Nucleus accumbens (tissue), 56 donors: ENCODE measurements around the gene CMKLR1.
A peak's percentile ranks its signal among the peaks of the same experiment; 100 is the strongest.

ENCODE experiments used
- DNase-seq, 56 donors: peaks; one replicate each; lab custom pipeline; 2025; lab: John Stamatoyannopoulos, UW

Gene CMKLR1, protein sequence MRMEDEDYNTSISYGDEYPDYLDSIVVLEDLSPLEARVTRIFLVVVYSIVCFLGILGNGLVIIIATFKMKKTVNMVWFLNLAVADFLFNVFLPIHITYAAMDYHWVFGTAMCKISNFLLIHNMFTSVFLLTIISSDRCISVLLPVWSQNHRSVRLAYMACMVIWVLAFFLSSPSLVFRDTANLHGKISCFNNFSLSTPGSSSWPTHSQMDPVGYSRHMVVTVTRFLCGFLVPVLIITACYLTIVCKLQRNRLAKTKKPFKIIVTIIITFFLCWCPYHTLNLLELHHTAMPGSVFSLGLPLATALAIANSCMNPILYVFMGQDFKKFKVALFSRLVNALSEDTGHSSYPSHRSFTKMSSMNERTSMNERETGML

DNA sequence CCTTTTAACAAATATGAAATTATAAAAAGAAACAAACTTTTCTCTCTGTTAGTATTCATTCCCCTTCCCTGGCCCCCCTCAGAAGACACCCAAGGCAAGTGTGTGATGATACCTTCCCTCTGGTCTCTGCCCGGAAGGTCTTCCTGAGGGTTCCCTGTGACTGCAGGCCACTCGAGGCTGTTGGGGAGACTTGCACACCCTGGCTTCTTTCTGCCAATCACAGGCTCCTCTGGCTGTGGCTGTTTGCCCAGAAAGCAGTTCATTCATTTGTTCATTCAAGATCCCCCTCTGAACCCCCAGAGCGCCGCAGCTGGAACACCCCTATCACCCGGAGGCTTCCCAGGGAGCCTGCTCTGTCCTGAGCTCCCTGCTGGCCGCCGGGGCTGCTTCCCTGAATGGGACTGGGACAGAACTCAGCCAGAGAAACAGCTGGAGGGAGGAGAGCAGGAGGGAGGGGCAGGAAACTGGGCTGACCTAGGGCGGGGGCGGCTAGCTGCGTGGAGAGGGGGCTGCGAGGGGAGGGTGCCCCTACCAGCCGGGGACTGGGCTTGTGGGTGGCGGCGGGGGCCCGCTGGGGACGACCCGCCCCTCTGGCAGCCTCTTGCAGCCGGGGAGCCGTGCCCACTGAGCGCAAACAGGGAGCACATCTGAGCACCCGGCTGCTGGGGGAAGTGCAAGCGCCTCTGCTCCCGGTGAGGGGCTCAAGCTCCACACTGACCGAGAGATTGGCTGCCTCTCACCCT lies at the start of gene CMKLR1:
Gene CMKLR1 (minus strand): TSS at position 397 of the 743 bp plus-strand sequence. CDS start 45,720 bp downstream, outside the sequence.
- peak in 17 of 56 donors; percentile 5 to 48 (median 19) for DNase-seq

- DNase-seq, result no peak
These were observed 48.7 kb upstream of the CMKLR1 start for GRCh38 chr12:108387771-108388170.

- DNase-seq, result no peak
These were observed 47.7 kb upstream of the CMKLR1 start for GRCh38 chr12:108386709-108387360.

DNA sequence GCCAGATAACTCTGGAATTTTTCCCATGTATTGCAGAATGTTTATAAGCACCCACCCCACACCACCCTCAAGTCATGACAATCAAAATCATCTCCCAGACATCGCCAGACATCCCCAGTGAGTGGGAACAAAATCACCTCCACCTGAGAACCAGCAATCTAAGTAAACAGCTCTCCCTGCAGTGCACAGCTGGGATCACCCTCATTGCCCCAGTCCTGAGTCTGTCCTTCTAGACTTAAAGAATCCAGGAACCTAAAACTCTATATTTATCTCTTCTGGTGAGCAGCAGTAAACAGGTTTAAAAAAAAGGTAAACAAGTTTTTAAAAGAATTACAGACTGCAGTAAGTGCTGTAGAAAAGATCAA lies 43.3 kb upstream of the CMKLR1 start:
- no peak for DNase-seq

GRCh38 chr12:108381787-108382436 lies 42.8 kb upstream of the CMKLR1 start:
- no peak for DNase-seq

GRCh38 chr12:108380382-108380781 lies 41.3 kb upstream of the CMKLR1 start:
- no peak for DNase-seq

- no peak for DNase-seq
These were observed 40.7 kb upstream of the CMKLR1 start for GRCh38 chr12:108379823-108380222.

DNA sequence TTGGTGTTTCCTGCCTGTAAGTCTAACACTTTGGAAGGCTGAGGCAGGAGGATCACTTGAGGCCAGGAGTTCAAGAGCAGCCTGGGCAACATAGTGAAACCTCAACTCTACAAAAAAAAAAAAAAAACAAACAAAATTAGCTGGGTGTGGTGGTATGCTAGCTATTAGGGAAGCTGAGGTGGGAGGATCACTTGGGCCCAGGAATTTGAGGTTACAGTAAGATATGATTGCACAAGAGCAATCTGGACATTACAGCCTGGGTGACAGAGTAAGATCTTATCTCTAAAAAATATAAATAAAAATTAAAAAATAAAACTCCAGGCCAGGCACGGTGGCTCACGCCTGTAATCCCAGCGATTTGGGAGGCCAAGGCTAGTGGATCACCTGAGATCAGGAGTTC lies 39.8 kb upstream of the CMKLR1 start:
- DNase-seq, result no peak

- no peak for DNase-seq
These were observed 38.1 kb upstream of the CMKLR1 start for GRCh38 chr12:108377260-108377659.

- DNase-seq, result no peak
These were observed 37.0 kb upstream of the CMKLR1 start for GRCh38 chr12:108375986-108376663.

- DNase-seq, result no peak
These were observed 35.6 kb upstream of the CMKLR1 start for GRCh38 chr12:108374596-108375320.

DNA sequence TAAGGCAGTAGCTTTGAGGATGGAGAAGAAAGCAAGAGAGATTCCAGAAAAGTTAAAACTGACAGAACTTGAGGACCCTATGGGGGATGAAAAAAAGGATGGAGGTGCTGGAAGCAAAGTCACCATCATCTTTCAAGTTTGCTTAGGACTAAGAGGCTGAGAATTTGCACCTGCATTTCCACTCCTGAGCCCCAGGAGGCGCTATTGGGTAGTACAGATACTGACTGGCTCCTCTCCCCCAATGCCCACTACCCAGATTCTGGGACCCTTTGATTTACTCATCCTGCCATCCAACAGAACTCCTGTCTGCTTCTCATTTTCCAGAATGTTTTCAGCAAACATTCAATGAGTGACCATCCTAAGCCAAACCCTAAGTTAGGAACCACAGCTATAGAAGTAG lies 34.0 kb upstream of the CMKLR1 start:
- DNase-seq, result no peak

- DNase-seq, result no peak
These were observed 32.8 kb upstream of the CMKLR1 start for GRCh38 chr12:108371801-108372344.

GRCh38 chr12:108370415-108370814 lies 31.3 kb upstream of the CMKLR1 start:
- DNase-seq, result no peak

DNA sequence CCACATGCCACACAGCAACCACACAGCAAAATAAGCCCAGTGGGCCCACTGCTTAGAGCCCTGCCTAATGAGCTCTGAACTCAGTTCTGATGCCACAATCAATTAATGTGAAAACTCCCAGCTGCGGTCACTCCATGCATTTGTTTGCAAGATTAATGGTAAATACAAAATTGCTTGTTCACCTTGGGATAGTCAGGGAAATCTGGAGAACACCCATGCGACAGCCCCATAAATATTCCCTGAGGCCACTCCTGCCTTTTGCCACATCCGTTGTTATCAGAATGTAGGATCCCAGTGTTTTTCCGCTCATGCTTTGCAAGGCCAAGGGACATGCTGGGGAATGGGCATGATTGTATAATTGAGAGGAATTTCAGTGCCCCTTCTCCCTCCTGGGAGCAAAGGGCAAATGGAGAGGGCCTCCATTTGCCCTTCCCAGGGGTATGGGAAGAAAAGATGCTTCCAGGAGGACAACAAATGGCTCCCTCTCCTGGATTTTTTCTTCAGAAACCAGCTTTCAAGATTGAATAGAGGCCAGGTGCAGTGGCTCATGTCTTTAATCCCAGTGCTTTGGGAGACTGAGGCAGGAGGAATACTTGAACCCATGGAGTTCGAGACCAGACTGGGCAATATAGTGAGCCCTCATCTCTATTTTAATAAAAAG lies 30.8 kb upstream of the CMKLR1 start:
- DNase-seq, result no peak

GRCh38 chr12:108368089-108368488 lies 29.0 kb upstream of the CMKLR1 start:
- no peak for DNase-seq

DNA sequence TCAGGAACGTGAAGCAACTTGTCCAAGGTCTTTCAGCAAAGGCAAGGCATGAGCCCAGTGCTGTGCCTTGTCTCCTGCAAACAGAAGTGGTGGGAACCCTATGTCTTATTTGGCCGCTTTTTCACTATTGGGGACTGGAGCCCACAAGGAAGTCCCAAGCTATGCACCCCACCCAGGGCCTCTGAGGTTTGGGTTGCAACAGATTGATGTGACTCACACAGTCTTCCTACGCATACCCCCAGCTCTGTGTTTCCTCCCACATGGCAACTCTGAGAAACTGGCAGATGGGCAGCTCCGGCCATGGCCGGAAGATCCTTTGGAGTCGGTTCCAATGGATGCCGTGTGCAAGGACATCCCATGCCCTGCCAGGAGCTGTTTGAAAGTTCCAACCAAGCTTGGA lies 28.3 kb upstream of the CMKLR1 start:
- DNase-seq, result peak in 1 of 56 donors; percentile 7

DNA sequence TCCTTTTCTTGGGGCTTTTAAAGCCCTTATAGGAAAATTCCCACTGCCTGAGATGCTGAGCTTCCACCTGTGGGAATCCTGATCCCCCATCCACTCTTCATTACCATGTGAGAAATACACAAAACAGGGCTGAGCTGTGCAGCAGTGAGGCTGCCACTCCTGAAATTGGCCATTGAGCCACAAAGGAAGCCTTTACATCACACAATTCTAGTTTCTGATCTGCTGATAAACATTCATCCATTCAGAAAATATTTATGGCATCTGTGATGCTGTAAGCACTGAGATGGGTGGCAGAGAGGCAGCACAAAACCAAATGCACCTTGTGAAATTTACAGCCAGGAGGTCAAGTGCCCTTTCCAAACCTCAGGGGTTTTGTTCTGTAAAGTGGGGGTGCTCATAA lies 26.2 kb upstream of the CMKLR1 start:
- no peak for DNase-seq

DNA sequence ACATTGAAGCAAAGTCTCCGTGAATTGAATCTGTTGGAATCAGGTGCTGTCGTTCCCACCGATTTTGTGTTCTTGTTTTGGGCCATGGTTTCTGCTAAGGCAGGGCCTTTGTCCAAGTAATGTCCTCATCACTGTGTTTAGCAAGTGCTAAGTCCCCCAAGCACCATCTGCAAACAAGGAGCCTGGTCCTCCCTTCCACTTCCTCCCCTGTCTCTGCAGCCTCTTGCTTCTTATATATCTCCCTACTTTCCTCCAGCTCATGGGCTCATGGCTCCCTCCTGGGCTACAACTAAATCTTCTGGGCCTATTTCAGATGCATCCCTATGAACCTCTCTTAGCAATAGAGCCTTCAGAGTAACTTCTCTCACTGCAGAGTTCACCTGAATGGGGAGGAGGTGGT lies 25.8 kb upstream of the CMKLR1 start:
- DNase-seq, result no peak
